HG03139 (cell line): ENCODE data around the gene ST8SIA6.
"Not testable (repeated sequence)": the region's sequence is repeated elsewhere in the genome, so short reads cannot be mapped to it uniquely, and the experiment has no call there.

Source experiments
- ATAC-seq: cut with Tn5 transposase; IDR thresholded peaks from one replicate; pipeline ENCODE4 v1.9.1; 2021; ENCODE audit not compliant: unreplicated experiment

ST8SIA6 gene

GRCh38 chr10:17427666-17428350 is 26.6 kb downstream of the ST8SIA6 start:
- ATAC-seq = no peak

- no peak for ATAC-seq
These were observed 27.2 kb downstream of the ST8SIA6 start for GRCh38 chr10:17427201-17427600.

GRCh38 chr10:17426263-17426750 is 28.1 kb downstream of the ST8SIA6 start:
- no peak for ATAC-seq

GRCh38 chr10:17425584-17426262 is 28.7 kb downstream of the ST8SIA6 start:
- ATAC-seq = no peak

GRCh38 chr10:17423632-17424186 is 30.7 kb downstream of the ST8SIA6 start:
- no peak for ATAC-seq

GRCh38 chr10:17422931-17423330 is 31.5 kb downstream of the ST8SIA6 start:
- no peak for ATAC-seq

- no peak for ATAC-seq
These were observed 36.1 kb downstream of the ST8SIA6 start for GRCh38 chr10:17418249-17418648.

- no peak for ATAC-seq
These were observed 37.8 kb downstream of the ST8SIA6 start for GRCh38 chr10:17416442-17417211.

- ATAC-seq = no peak
These were observed 39.2 kb downstream of the ST8SIA6 start for GRCh38 chr10:17415046-17415658.

- ATAC-seq = no peak
These were observed 39.9 kb downstream of the ST8SIA6 start for GRCh38 chr10:17414484-17414883.

GRCh38 chr10:17413876-17414275 is 40.5 kb downstream of the ST8SIA6 start:
- ATAC-seq = no peak

- no peak for ATAC-seq
These were observed 42.1 kb downstream of the ST8SIA6 start for GRCh38 chr10:17412323-17412722.

GRCh38 chr10:17410907-17411306 is 43.5 kb downstream of the ST8SIA6 start:
- no peak for ATAC-seq

- no peak for ATAC-seq
These were observed 45.1 kb downstream of the ST8SIA6 start for GRCh38 chr10:17409170-17409733.

GRCh38 chr10:17407047-17407446 is 47.3 kb downstream of the ST8SIA6 start:
- ATAC-seq = no peak

- no peak for ATAC-seq
These were observed 48.2 kb downstream of the ST8SIA6 start for GRCh38 chr10:17406036-17406834.

GRCh38 chr10:17403161-17403560 is 51.2 kb downstream of the ST8SIA6 start:
- no peak for ATAC-seq

- ATAC-seq = not testable (repeated sequence)
These were observed 52.4 kb downstream of the ST8SIA6 start for GRCh38 chr10:17402040-17402439.

GRCh38 chr10:17396004-17396403 is 58.4 kb downstream of the ST8SIA6 start:
- no peak for ATAC-seq

- no peak for ATAC-seq
These were observed 59.5 kb downstream of the ST8SIA6 start for GRCh38 chr10:17394854-17395253.
